ENCODE data around the gene COL4A4. TPM values are rescaled to one million over a fixed set of nuclear protein-coding genes. Genes with fewer than 3 reads are reported as not detected.

The COL4A4 gene
- total RNA-seq, 2 experiments from 2014 or later = not detected

- Mint-ChIP-seq H3K27me3 (no peaks in the 10 kb centered on the region), H3K4me1 (no peaks in the 10 kb centered on the region), H3K27ac (no peak overlapping the region)
Observed at GRCh38 chr2:227148106-227148505, 15.9 kb downstream of the COL4A4 start.

GRCh38 chr2:227147023-227147422 lies 17.0 kb downstream of the COL4A4 start:
- Mint-ChIP-seq H3K4me3 (no peak overlapping the region), H3K4me1 (no peaks in the 10 kb centered on the region), H3K9me3 (peaks cover 2% of the 10 kb centered on the region), H3K27me3 (no peaks in the 10 kb centered on the region), H3K36me3 (no peaks in the 10 kb centered on the region), H3K27ac (no peak overlapping the region)
- no peak for DNase-seq

More at GRCh38 chr2:227148106-227148505, 15.9 kb downstream of the COL4A4 start:
- no peak overlapping the region for H3K4me3 Mint-ChIP-seq
- no peak for DNase-seq
- H3K36me3 Mint-ChIP-seq = no peaks in the 10 kb centered on the region
- peaks cover 2% of the 10 kb centered on the region for H3K9me3 Mint-ChIP-seq

DNA sequence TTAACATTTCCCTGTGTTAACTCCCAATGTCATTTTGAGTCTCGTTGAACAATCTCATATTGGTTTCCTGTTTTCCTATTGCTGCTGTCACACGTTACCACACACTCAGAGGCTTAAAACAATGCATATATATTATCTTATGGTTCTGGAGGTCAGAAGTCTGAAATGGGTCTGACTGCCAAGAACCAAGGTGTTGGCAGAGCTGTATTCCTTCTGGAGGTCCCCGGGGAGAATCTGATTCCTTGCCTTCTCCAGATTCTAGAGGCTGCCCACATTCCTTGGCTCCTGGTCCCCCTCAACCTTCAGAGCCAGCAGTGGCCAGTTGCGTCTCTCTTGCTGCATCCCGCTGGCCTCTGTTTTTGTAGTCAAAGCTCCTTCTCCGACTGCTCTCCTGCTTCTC lies 17.5 kb downstream of the COL4A4 start:
- Mint-ChIP-seq H3K9me3 (peaks cover 2% of the 10 kb centered on the region), H3K27ac (no peak overlapping the region), H3K4me1 (no peaks in the 10 kb centered on the region), H3K36me3 (no peaks in the 10 kb centered on the region), H3K4me3 (no peak overlapping the region), H3K27me3 (no peaks in the 10 kb centered on the region)
- no peak for DNase-seq

DNA sequence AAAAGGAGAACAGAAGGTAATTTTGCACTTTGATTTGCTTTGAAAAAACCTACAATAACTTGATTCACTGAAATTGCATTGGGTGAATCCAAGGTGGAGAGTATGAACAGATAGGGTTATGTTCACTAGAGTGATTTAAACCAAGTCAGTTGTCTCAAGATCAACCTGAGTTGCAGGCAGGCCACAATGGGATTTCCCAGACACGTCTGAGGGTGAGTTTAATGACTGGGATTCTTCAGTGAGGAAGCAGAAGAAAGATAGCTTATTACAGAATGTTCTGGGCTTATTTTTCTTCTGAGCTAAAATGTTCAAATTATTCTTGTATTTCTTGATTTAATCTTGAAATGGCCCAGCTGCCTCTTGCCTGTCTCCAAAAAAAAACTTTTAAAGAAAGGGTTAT lies 20.1 kb downstream of the COL4A4 start:
- Mint-ChIP-seq H3K4me1 (no peaks in the 10 kb centered on the region), H3K27ac (no peak overlapping the region), H3K27me3 (no peaks in the 10 kb centered on the region), H3K9me3 (no peaks in the 10 kb centered on the region), H3K36me3 (no peaks in the 10 kb centered on the region), H3K4me3 (no peak overlapping the region)
- no peak for DNase-seq

GRCh38 chr2:227141301-227141700 lies 22.7 kb downstream of the COL4A4 start:
- H3K27me3 Mint-ChIP-seq = no peaks in the 10 kb centered on the region
- no peaks in the 10 kb centered on the region for H3K36me3 Mint-ChIP-seq
- H3K9me3 Mint-ChIP-seq = no peaks in the 10 kb centered on the region
- no peaks in the 10 kb centered on the region for H3K4me1 Mint-ChIP-seq
- no peak for DNase-seq
- no peak overlapping the region for H3K4me3 Mint-ChIP-seq
- no peak overlapping the region for H3K27ac Mint-ChIP-seq

GRCh38 chr2:227134591-227134990 lies 29.4 kb downstream of the COL4A4 start:
- H3K4me1 Mint-ChIP-seq = no peaks in the 10 kb centered on the region

GRCh38 chr2:227132986-227133385 lies 31.0 kb downstream of the COL4A4 start:
- H3K4me1 Mint-ChIP-seq = no peaks in the 10 kb centered on the region
- H3K36me3 Mint-ChIP-seq = no peaks in the 10 kb centered on the region
- no peaks in the 10 kb centered on the region for H3K9me3 Mint-ChIP-seq
- no peak for DNase-seq
- peaks cover 9% of the 10 kb centered on the region for H3K27me3 Mint-ChIP-seq
- no peak overlapping the region for H3K27ac Mint-ChIP-seq
- no peak overlapping the region for H3K4me3 Mint-ChIP-seq

More at GRCh38 chr2:227134591-227134990, 29.4 kb downstream of the COL4A4 start:
- Mint-ChIP-seq H3K9me3 (no peaks in the 10 kb centered on the region), H3K27me3 (no peaks in the 10 kb centered on the region), H3K4me3 (no peak overlapping the region), H3K36me3 (no peaks in the 10 kb centered on the region), H3K27ac (no peak overlapping the region)
- DNase-seq = no peak

DNA sequence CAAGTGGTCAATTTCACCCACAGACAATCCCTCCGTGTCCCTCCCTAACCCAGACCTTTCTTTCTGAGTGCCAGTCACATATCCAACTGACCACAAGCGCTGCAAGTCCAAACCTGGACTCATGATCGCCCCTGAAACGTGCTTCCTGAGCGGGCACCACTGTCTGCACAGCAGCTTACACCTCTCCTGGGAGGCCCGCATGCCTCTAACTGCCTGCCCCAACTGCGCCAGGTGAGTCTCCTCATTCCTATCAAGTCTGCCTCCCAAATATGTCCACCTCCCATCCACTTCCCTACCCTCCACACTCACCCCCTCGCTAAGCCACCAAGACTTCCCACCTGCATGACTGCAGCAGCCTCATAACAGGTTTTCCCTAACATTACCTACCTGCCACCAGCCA lies 33.4 kb downstream of the COL4A4 start:
- Mint-ChIP-seq H3K4me1 (no peaks in the 10 kb centered on the region), H3K27me3 (peaks cover 11% of the 10 kb centered on the region), H3K27ac (no peak overlapping the region), H3K4me3 (no peak overlapping the region), H3K36me3 (no peaks in the 10 kb centered on the region), H3K9me3 (no peaks in the 10 kb centered on the region)
- no peak for DNase-seq

- H3K27me3 Mint-ChIP-seq = peaks cover 16% of the 10 kb centered on the region
- DNase-seq = no peak
- no peaks in the 10 kb centered on the region for H3K36me3 Mint-ChIP-seq
- H3K9me3 Mint-ChIP-seq = no peaks in the 10 kb centered on the region
- H3K4me3 Mint-ChIP-seq = no peak overlapping the region
- H3K4me1 Mint-ChIP-seq = no peaks in the 10 kb centered on the region
- H3K27ac Mint-ChIP-seq = no peak overlapping the region
Observed at GRCh38 chr2:227127201-227127600, 36.8 kb downstream of the COL4A4 start.

GRCh38 chr2:227125506-227125905 lies 38.5 kb downstream of the COL4A4 start:
- H3K27ac Mint-ChIP-seq = no peak overlapping the region

GRCh38 chr2:227124811-227125210 lies 39.2 kb downstream of the COL4A4 start:
- no peak overlapping the region for H3K27ac Mint-ChIP-seq
- H3K36me3 Mint-ChIP-seq = no peaks in the 10 kb centered on the region
- H3K27me3 Mint-ChIP-seq = peaks cover 20% of the 10 kb centered on the region
- H3K4me3 Mint-ChIP-seq = no peak overlapping the region
- H3K4me1 Mint-ChIP-seq = no peaks in the 10 kb centered on the region
- DNase-seq = no peak
- H3K9me3 Mint-ChIP-seq = no peaks in the 10 kb centered on the region

More at GRCh38 chr2:227125506-227125905, 38.5 kb downstream of the COL4A4 start:
- Mint-ChIP-seq H3K27me3 (peaks cover 16% of the 10 kb centered on the region), H3K36me3 (no peaks in the 10 kb centered on the region), H3K4me1 (no peaks in the 10 kb centered on the region), H3K4me3 (no peak overlapping the region), H3K9me3 (no peaks in the 10 kb centered on the region)
- DNase-seq = no peak

- Mint-ChIP-seq H3K4me1 (no peaks in the 10 kb centered on the region), H3K27me3 (peaks cover 15% of the 10 kb centered on the region), H3K36me3 (no peaks in the 10 kb centered on the region), H3K4me3 (no peak overlapping the region), H3K9me3 (no peaks in the 10 kb centered on the region), H3K27ac (no peak overlapping the region)
- DNase-seq = no peak
Observed at GRCh38 chr2:227123697-227124096, 40.3 kb downstream of the COL4A4 start.

- Mint-ChIP-seq H3K27ac (no peak overlapping the region), H3K9me3 (no peaks in the 10 kb centered on the region), H3K4me1 (peaks cover 6% of the 10 kb centered on the region), H3K4me3 (no peak overlapping the region), H3K27me3 (peaks cover 9% of the 10 kb centered on the region), H3K36me3 (no peaks in the 10 kb centered on the region)
- no peak for DNase-seq
Observed at GRCh38 chr2:227118353-227118752, 45.7 kb downstream of the COL4A4 start.

GRCh38 chr2:227117852-227118251 lies 46.2 kb downstream of the COL4A4 start:
- Mint-ChIP-seq H3K27ac (no peak overlapping the region), H3K9me3 (no peaks in the 10 kb centered on the region)

DNA sequence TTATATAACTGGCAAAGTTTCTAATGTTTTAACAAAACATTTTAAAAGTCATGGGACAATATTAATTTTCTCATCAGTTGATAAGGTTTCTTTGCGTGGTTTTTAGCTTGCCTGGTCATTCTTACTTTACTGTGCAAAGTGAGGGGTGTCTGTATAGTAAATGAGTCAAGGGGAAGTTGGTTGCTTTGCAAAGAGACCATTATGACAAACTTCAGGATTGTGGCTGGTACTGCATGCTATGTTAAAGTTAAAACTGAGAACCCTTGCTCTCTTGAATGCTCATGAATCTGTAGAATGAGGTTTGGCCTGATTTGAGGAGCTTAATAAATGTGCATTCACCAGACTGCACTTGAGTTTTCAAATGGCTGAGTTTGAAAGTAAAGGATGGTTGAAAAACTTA lies 47.0 kb downstream of the COL4A4 start:
- Mint-ChIP-seq H3K4me3 (no peak overlapping the region), H3K27me3 (peaks cover 9% of the 10 kb centered on the region), H3K27ac (no peak overlapping the region), H3K4me1 (peaks cover 6% of the 10 kb centered on the region), H3K36me3 (no peaks in the 10 kb centered on the region), H3K9me3 (no peaks in the 10 kb centered on the region)
- DNase-seq = no peak

More at GRCh38 chr2:227117852-227118251, 46.2 kb downstream of the COL4A4 start:
- Mint-ChIP-seq H3K27me3 (peaks cover 9% of the 10 kb centered on the region), H3K4me3 (no peak overlapping the region), H3K36me3 (no peaks in the 10 kb centered on the region), H3K4me1 (peaks cover 6% of the 10 kb centered on the region)
- no peak for DNase-seq

DNA sequence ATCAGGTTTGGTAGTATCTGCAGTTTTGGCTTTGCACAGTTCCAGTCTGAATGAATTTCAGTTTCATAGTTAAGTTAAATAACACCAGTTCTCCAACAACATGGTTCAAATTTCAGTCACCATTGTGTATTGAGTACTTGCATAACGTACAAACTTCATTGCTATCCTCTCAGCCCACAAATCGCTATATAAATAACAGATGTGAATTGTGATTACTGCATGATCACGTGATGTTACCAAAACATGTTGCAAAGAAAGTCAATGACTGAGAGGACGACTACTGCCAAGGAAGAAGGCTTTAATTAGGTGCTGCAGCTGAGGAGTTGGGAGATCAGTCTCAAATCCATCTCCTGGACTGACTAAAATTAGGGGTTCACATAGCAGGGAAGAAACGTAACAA lies 48.2 kb downstream of the COL4A4 start:
- Mint-ChIP-seq H3K9me3 (no peaks in the 10 kb centered on the region), H3K36me3 (no peaks in the 10 kb centered on the region), H3K27ac (no peak overlapping the region), H3K27me3 (peaks cover 9% of the 10 kb centered on the region), H3K4me1 (peaks cover 6% of the 10 kb centered on the region), H3K4me3 (no peak overlapping the region)
- DNase-seq = no peak
